Esophagus muscularis mucosa (tissue), 4 donors: ENCODE data around the gene PFKL. TPM values are rescaled to one million over a fixed set of nuclear protein-coding genes. Genes with fewer than 3 reads are reported as not detected.

Experiments used
- DNase-seq: peaks from one replicate; pipeline ENCODE4 v3.0.0-alpha.2; 2017; ENCODE audit errors: extremely low spot score
- H3K27ac ChIP-seq, 4 donors: fragments of 200-600 bp; sonication (generic); replicated peaks in 1 of 4; 1 replicate in 3 of 4; 2 replicates in 1 of 4; pipeline ENCODE4 v1.5.1; 2016 to 2019; ENCODE audit warnings: mild to moderate bottlenecking in 1 of 4
- H3K27me3 ChIP-seq, 4 donors: fragments of 200-600 bp; sonication (generic); one replicate each; pipeline versions ENCODE4 v1.5.1 to v1.6.0; 2016 to 2019
- H3K36me3 ChIP-seq, 4 donors: fragments of 200-600 bp; sonication (generic); one replicate each; pipeline ENCODE4 v1.5.1; 2016 to 2019
- H3K4me1 ChIP-seq, 4 donors: fragments of 200-600 bp; sonication (generic); one replicate each; pipeline ENCODE4 v1.5.1; 2016 to 2019
- H3K4me3 ChIP-seq, 4 donors: fragments of 200-600 bp; sonication (generic); 1 replicate in 2 of 4; 2 replicates in 2 of 4; pipeline ENCODE4 v1.5.1; 2016 to 2019; ENCODE audit warnings: mild to moderate bottlenecking in 4 of 4, moderate library complexity in 1 of 4
- H3K9me3 ChIP-seq, 4 donors: fragments of 200-600 bp; sonication (generic); 1 replicate in 3 of 4; 2 replicates in 1 of 4; pipeline ENCODE4 v1.5.1; 2016 to 2019
- EP300 ChIP-seq: sonication (generic); formaldehyde crosslinking; IDR thresholded peaks from one replicate; pipeline ENCODE4 v1.6.1; 2017; ENCODE audit warnings: antibody characterized with exemption
- POLR2A ChIP-seq: fragments of 450-650 bp; IDR thresholded peaks from one replicate; pipeline ENCODE4 v1.6.1; 2017; ENCODE audit warnings: antibody characterized with exemption, moderate library complexity, mild to moderate bottlenecking, low read depth
- POLR2AphosphoS5 ChIP-seq, 2 donors: sonication (generic); formaldehyde crosslinking; IDR thresholded peaks; one replicate each; pipeline ENCODE4 v1.6.1; 2017; ENCODE audit warnings: antibody characterized with exemption in 2 of 2
- WGBS: methylation state at CpG from one replicate; pipeline ENCODE4 v1.1.5; 2018; 5-methylcytosine and 5-hydroxymethylcytosine counted together
- intact Hi-C: fragments of 100-400 bp; cut with DNase I; formaldehyde crosslinking; loops from one replicate; pipeline ENCODE4 v1.15.1; 2023
- total RNA-seq, 4 donors: library from RNA; depleted of rRNA; stranded (reverse); fragments of >200 nt; gene quantifications; one replicate each; pipeline versions ENCODE4 v1.1.0 to v1.2.1, GENCODE V29; 2016
- TF ChIP-seq, protein P1 (sequence below), 3 experiments: fragments of 200-600 bp in 2 of 3; fragments of 450-650 bp in 1 of 3; sonication (generic) in 2 of 3; IDR thresholded peaks; one replicate each; pipeline ENCODE4 v1.5.1; 2017 to 2019; ENCODE audit warnings: antibody characterized with exemption in 3 of 3, mild to moderate bottlenecking in 2 of 3, moderate library complexity in 1 of 3

The PFKL gene
- total RNA-seq, 4 donors from 2014 or later, result 61.5 to 109 (median 83.4) TPM

DNA sequence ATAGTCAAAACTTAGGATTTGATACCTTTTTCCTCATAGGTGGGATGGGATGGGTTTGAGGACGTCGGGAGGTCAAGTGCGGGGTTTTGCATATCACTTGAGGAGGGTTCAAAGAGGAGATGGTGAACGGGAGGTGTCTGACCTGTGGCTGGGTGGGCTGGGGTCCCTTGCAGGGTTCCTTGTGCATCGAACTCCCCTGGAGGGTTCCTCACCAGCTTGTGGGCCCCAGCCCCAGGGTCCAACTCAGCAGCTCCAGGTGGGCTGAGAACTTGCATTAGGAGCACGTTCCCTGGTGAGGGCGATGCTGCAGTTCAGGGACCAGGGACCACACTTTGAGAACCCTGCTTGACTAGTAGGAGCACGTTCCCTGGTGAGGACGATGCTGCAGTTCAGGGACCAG, 76.8 kb downstream of the PFKL start:
- no peak for TF ChIP-seq POLR2AphosphoS5 (IDR thresholded peaks at IDR 0.05)
- TF ChIP-seq POLR2A, result no peak
- TF ChIP-seq EP300, result no peak
- TF ChIP-seq, protein P1, sequence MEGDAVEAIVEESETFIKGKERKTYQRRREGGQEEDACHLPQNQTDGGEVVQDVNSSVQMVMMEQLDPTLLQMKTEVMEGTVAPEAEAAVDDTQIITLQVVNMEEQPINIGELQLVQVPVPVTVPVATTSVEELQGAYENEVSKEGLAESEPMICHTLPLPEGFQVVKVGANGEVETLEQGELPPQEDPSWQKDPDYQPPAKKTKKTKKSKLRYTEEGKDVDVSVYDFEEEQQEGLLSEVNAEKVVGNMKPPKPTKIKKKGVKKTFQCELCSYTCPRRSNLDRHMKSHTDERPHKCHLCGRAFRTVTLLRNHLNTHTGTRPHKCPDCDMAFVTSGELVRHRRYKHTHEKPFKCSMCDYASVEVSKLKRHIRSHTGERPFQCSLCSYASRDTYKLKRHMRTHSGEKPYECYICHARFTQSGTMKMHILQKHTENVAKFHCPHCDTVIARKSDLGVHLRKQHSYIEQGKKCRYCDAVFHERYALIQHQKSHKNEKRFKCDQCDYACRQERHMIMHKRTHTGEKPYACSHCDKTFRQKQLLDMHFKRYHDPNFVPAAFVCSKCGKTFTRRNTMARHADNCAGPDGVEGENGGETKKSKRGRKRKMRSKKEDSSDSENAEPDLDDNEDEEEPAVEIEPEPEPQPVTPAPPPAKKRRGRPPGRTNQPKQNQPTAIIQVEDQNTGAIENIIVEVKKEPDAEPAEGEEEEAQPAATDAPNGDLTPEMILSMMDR (IDR thresholded peaks at IDR 0.05), result no peak
- no peaks in the 10 kb centered on the region for H3K9me3 ChIP-seq
- no peaks in the 10 kb centered on the region for H3K36me3 ChIP-seq
- no peak overlapping the region for H3K27ac ChIP-seq
- H3K4me1 ChIP-seq, result no peaks in the 10 kb centered on the region
- H3K4me3 ChIP-seq, result no peak overlapping the region
- intact Hi-C loops, result no loop called here
- 95% methylated on average over 6 of the region's 9 CpGs for WGBS
- H3K27me3 ChIP-seq, result peaks cover 0 to 85% (median 3%) of the 10 kb centered on the region in 4 donors
- DNase-seq, result no peak

Other genes starting within 250 kb of the PFKL start
- gene PWP2, start 192.7 kb upstream of the PFKL start, total RNA-seq, result 10 to 100 TPM in 1 of 4 donors, 1 to 10 TPM in 3; 1.9 to 10.8 (median 6.7) TPM
- gene GATD3, start 166.4 kb upstream of the PFKL start, total RNA-seq, result 10 to 100 TPM in 2 of 4 donors, 1 to 10 TPM in 2; 4.3 to 31.6 (median 9.0) TPM
- 1 to 10 TPM in 2 of 4 donors, under 1 TPM in 2; 0.42 to 1.7 (median 0.95) TPM for gene ICOSLG, start 59.1 kb upstream of the PFKL start, total RNA-seq
- not detected for gene DNMT3L, start 38.2 kb upstream of the PFKL start, total RNA-seq
- not detected for gene AIRE, start 14.2 kb upstream of the PFKL start, total RNA-seq
- gene CFAP410, start 39.3 kb downstream of the PFKL start, total RNA-seq, result 10 to 100 TPM; 26.6 to 43.5 (median 32.3) TPM
- gene TRPM2, start 53.6 kb downstream of the PFKL start, total RNA-seq, result 1 to 10 TPM; 1.6 to 3.5 (median 2.7) TPM
- 1 to 10 TPM; 3.3 to 6.6 (median 5.3) TPM for gene LRRC3, start 155.5 kb downstream of the PFKL start, total RNA-seq
- not detected for gene KRTAP10-1, start 240.1 kb downstream of the PFKL start, total RNA-seq